KMS-11 (cell line): ENCODE results near the gene MRTFA.

ENCODE experiments used
- H2AFZ ChIP-seq: fragments of 200-600 bp; sonication (generic); 2 replicates; pipeline ENCODE4 v1.6.1; 2016; ENCODE audit warnings: antibody characterized with exemption, mixed run types, low read depth
- H3K27ac ChIP-seq: fragments of 200-600 bp; sonication (generic); 2 replicates; pipeline ENCODE4 v1.6.1; 2016; ENCODE audit warnings: mild to moderate bottlenecking, mixed run types
- H3K27me3 ChIP-seq: fragments of 200-600 bp; sonication (generic); 2 replicates; pipeline ENCODE4 v1.6.1; 2017; ENCODE audit warnings: mild to moderate bottlenecking, low read depth, mixed run types, moderate library complexity; ENCODE audit not compliant: insufficient read depth
- H3K36me3 ChIP-seq: fragments of 200-600 bp; sonication (generic); 2 replicates; pipeline ENCODE4 v1.6.1; 2017; ENCODE audit warnings: mild to moderate bottlenecking, mixed run types; ENCODE audit not compliant: insufficient read depth
- H3K4me1 ChIP-seq: fragments of 200-600 bp; sonication (generic); 2 replicates; pipeline ENCODE4 v1.6.1; 2016; ENCODE audit warnings: mild to moderate bottlenecking, low read depth, mixed run types; ENCODE audit not compliant: poor library complexity, severe bottlenecking
- H3K4me2 ChIP-seq: fragments of 200-600 bp; sonication (generic); 2 replicates; pipeline ENCODE4 v1.7.0; 2016; ENCODE audit warnings: mild to moderate bottlenecking, mixed run types
- H3K4me3 ChIP-seq: fragments of 200-600 bp; sonication (generic); IDR thresholded peaks from 2 replicates; pipeline ENCODE4 v1.6.1; 2017; ENCODE audit warnings: low read depth, low read length, mixed read lengths; ENCODE audit not compliant: insufficient read depth
- H3K79me2 ChIP-seq: fragments of 200-600 bp; sonication (generic); 2 replicates; pipeline ENCODE4 v1.6.1; 2016; ENCODE audit warnings: low read depth, mixed run types; ENCODE audit not compliant: insufficient read depth
- H3K9ac ChIP-seq: fragments of 200-600 bp; sonication (generic); 2 replicates; pipeline ENCODE4 v1.6.1; 2016; ENCODE audit warnings: mild to moderate bottlenecking, mixed run types
- H4K20me1 ChIP-seq: fragments of 200-600 bp; sonication (generic); 2 replicates; pipeline ENCODE4 v1.6.1; 2016; ENCODE audit warnings: mild to moderate bottlenecking, mixed run types; ENCODE audit not compliant: insufficient read depth
- TF ChIP-seq, protein P1 (sequence below): fragments of 200-600 bp; sonication (generic); conservative IDR thresholded peaks from 2 replicates; pipeline ENCODE4 v1.6.1; 2017; ENCODE audit warnings: low read depth, mild to moderate bottlenecking, antibody characterized with exemption, low read length, moderate library complexity, mixed read lengths

The MRTFA gene

DNA sequence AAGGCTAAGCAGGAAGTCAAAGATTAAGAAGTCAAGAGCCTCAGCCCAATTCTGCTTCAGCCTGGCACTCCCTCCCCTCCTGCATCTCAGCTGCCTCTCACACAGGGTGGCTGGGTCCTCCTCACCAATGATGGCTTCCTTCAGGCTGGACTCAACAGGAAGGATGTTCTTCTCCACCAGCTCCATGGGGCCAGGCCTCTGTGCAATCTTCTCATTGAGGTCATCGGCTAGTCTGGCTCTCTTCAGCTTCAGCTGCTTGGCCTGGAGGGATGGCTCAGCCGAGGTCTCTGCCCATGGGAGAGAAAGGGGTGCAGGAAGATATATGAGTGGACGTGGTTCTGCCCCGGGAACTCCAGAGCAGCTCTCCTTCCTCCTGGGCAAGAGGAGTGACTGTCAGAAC lies 207.0 kb downstream of the MRTFA start:
- H3K36me3 ChIP-seq = no peaks in the 10 kb centered on the region
- no peak overlapping the region for H3K9ac ChIP-seq
- H2AFZ ChIP-seq = no peak overlapping the region
- H3K4me2 ChIP-seq = no peak overlapping the region
- H3K4me1 ChIP-seq = peaks cover 11% of the 10 kb centered on the region
- TF ChIP-seq, protein P1, sequence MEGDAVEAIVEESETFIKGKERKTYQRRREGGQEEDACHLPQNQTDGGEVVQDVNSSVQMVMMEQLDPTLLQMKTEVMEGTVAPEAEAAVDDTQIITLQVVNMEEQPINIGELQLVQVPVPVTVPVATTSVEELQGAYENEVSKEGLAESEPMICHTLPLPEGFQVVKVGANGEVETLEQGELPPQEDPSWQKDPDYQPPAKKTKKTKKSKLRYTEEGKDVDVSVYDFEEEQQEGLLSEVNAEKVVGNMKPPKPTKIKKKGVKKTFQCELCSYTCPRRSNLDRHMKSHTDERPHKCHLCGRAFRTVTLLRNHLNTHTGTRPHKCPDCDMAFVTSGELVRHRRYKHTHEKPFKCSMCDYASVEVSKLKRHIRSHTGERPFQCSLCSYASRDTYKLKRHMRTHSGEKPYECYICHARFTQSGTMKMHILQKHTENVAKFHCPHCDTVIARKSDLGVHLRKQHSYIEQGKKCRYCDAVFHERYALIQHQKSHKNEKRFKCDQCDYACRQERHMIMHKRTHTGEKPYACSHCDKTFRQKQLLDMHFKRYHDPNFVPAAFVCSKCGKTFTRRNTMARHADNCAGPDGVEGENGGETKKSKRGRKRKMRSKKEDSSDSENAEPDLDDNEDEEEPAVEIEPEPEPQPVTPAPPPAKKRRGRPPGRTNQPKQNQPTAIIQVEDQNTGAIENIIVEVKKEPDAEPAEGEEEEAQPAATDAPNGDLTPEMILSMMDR = no peak
- H3K4me3 ChIP-seq = no peak overlapping the region
- no peaks in the 10 kb centered on the region for H3K27me3 ChIP-seq
- no peaks in the 10 kb centered on the region for H4K20me1 ChIP-seq
- no peaks in the 10 kb centered on the region for H3K79me2 ChIP-seq
- H3K27ac ChIP-seq = no peak overlapping the region

DNA sequence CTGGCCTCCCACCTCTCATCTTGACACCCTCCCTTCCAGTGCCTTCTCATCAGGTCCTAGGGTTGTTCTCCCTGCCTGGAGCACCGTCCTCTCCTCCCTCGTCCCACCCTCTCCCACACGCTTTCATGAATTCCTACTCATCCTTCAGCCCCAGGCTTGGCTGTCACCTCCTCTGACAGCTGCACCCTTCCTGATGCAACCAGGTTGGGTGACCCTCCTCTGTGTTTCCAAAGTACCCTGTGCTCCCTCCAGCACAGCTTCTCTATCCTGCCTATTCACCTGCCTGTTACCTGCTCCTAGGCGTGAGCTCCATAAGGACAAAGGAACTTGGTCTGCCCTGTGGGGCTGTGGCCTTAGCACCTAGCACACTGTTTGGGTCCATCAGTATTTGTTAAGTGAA lies 207.7 kb downstream of the MRTFA start:
- no peaks in the 10 kb centered on the region for H3K27me3 ChIP-seq
- H3K9ac ChIP-seq = no peak overlapping the region
- H3K79me2 ChIP-seq = no peaks in the 10 kb centered on the region
- H4K20me1 ChIP-seq = no peaks in the 10 kb centered on the region
- no peak overlapping the region for H3K4me3 ChIP-seq
- H2AFZ ChIP-seq = no peak overlapping the region
- H3K36me3 ChIP-seq = no peaks in the 10 kb centered on the region
- H3K4me2 ChIP-seq = no peak overlapping the region
- no peak overlapping the region for H3K27ac ChIP-seq
- TF ChIP-seq, protein P1 = no peak
- peaks cover 5% of the 10 kb centered on the region for H3K4me1 ChIP-seq

DNA sequence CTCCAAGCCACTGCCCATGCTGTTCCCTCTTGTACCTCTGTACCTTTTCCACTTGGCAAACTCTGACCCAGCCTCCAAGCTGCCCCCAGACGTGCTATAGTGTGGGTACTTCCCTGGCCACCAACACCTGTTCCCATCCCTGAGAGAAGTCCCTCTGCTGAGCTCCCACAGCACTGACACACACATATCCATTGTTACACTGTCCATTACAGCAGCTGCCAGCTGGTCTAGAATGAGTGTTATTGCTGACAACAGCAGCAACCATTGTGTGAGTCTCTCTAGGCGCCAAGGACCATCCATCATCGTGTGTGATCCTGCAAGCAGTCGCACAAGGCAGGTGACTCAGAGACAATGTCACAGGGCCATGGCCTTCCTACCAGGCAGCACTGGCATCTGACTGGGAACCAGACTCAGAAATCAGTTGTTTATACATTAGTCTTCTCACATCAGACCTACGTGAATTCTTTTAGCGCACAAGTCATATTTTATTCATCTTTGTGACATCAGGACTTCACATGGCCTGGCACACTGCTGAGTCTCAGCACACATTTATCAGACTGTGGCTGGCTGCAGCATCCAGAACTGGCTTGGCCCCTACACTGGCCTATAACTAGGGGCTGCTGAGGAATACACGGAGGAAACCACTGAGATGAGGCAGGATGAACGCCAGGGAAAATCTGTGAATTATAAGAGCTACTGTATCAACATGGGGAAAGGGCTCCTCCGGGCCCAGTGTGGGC lies 209.8 kb downstream of the MRTFA start:
- TF ChIP-seq, protein P1 = no peak
- H3K27ac ChIP-seq = no peak overlapping the region
- H3K36me3 ChIP-seq = no peaks in the 10 kb centered on the region
- H3K4me1 ChIP-seq = peaks cover 12% of the 10 kb centered on the region
- H3K27me3 ChIP-seq = no peaks in the 10 kb centered on the region
- no peak overlapping the region for H3K9ac ChIP-seq
- no peaks in the 10 kb centered on the region for H4K20me1 ChIP-seq
- no peak overlapping the region for H3K4me3 ChIP-seq
- H2AFZ ChIP-seq = no peak overlapping the region
- no peaks in the 10 kb centered on the region for H3K79me2 ChIP-seq
- H3K4me2 ChIP-seq = no peak overlapping the region

DNA sequence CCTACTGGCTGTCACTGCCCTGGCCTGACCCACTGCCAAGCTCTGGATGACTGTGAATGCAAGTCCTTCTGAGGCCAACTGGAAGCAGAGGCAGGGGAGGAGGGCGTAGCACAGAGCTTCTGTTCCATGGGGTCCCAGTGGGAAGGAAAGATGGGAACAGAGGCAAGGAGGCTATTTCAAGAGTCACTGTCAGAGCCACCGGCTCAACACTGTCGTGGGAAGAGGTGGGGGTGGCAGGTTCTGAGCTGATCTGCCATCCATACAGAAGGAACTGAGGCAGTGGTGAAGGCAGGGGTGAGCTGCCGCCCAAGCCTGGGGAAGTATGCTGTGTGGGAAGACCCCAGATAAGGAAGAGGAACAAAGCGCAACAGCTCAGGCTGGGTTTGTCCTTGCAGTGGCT lies 211.4 kb downstream of the MRTFA start:
- Histone ChIP-seq H3K4me1 (peaks cover 12% of the 10 kb centered on the region), H4K20me1 (no peaks in the 10 kb centered on the region), H3K4me2 (no peak overlapping the region), H3K9ac (no peak overlapping the region), H3K27me3 (no peaks in the 10 kb centered on the region), H3K27ac (no peak overlapping the region), H3K36me3 (no peaks in the 10 kb centered on the region), H3K79me2 (no peaks in the 10 kb centered on the region), H3K4me3 (no peak overlapping the region), H2AFZ (no peak overlapping the region)
- TF ChIP-seq, protein P1 = no peak
